NCI-H2196 treated with DMSO at 0.1 percent for 48 hours (cell line): ENCODE measurements around the gene WDR27.
"Not testable (repeated sequence)": the region's sequence is repeated elsewhere in the genome, so short reads cannot be mapped to it uniquely, and the experiment has no call there.

Source experiments
- DNase-seq: peaks from one replicate; lab custom pipeline; 2025; ENCODE audit not compliant: unreplicated experiment; lab: John Stamatoyannopoulos, UW

Gene WDR27

GRCh38 chr6:169451065-169451838 is 250.6 kb downstream of the WDR27 start:
- DNase-seq, result no peak

GRCh38 chr6:169450097-169450496 is 251.7 kb downstream of the WDR27 start:
- DNase-seq, result no peak

GRCh38 chr6:169449221-169449620 is 252.6 kb downstream of the WDR27 start:
- no peak for DNase-seq

- DNase-seq, result peak; percentile 13
These were observed 255.9 kb downstream of the WDR27 start for GRCh38 chr6:169445661-169446581.

GRCh38 chr6:169445227-169445626 is 256.6 kb downstream of the WDR27 start:
- DNase-seq, result no peak

GRCh38 chr6:169441292-169441691 is 260.5 kb downstream of the WDR27 start:
- no peak for DNase-seq

GRCh38 chr6:169439710-169440109 is 262.1 kb downstream of the WDR27 start:
- DNase-seq, result no peak

GRCh38 chr6:169434554-169434953 is 267.3 kb downstream of the WDR27 start:
- DNase-seq, result not testable (repeated sequence)

GRCh38 chr6:169429001-169429400 is 272.8 kb downstream of the WDR27 start:
- DNase-seq, result no peak

GRCh38 chr6:169428532-169428931 is 273.3 kb downstream of the WDR27 start:
- DNase-seq, result no peak

- no peak for DNase-seq
These were observed 274.0 kb downstream of the WDR27 start for GRCh38 chr6:169427856-169428255.

- no peak for DNase-seq
These were observed 275.2 kb downstream of the WDR27 start for GRCh38 chr6:169426611-169427010.

GRCh38 chr6:169425628-169426370 is 276.0 kb downstream of the WDR27 start:
- no peak for DNase-seq

- DNase-seq, result no peak
These were observed 277.0 kb downstream of the WDR27 start for GRCh38 chr6:169424821-169425240.

- no peak for DNase-seq
These were observed 277.6 kb downstream of the WDR27 start for GRCh38 chr6:169424149-169424804.

- no peak for DNase-seq
These were observed 280.1 kb downstream of the WDR27 start for GRCh38 chr6:169421586-169422264.

GRCh38 chr6:169420912-169421543 is 280.8 kb downstream of the WDR27 start:
- no peak for DNase-seq

- DNase-seq, result no peak
These were observed 284.7 kb downstream of the WDR27 start for GRCh38 chr6:169417101-169417500.

- DNase-seq, result no peak
These were observed 285.6 kb downstream of the WDR27 start for GRCh38 chr6:169416249-169416648.

GRCh38 chr6:169415179-169415578 is 286.6 kb downstream of the WDR27 start:
- no peak for DNase-seq
